GM18868 (cell line): ENCODE measurements around the gene TTC39A.

Source experiments
- ATAC-seq: cut with Tn5 transposase; IDR thresholded peaks from one replicate; pipeline ENCODE4 v1.9.1; 2021; ENCODE audit warnings: mild to moderate bottlenecking, moderate library complexity; ENCODE audit not compliant: unreplicated experiment

Gene TTC39A

DNA sequence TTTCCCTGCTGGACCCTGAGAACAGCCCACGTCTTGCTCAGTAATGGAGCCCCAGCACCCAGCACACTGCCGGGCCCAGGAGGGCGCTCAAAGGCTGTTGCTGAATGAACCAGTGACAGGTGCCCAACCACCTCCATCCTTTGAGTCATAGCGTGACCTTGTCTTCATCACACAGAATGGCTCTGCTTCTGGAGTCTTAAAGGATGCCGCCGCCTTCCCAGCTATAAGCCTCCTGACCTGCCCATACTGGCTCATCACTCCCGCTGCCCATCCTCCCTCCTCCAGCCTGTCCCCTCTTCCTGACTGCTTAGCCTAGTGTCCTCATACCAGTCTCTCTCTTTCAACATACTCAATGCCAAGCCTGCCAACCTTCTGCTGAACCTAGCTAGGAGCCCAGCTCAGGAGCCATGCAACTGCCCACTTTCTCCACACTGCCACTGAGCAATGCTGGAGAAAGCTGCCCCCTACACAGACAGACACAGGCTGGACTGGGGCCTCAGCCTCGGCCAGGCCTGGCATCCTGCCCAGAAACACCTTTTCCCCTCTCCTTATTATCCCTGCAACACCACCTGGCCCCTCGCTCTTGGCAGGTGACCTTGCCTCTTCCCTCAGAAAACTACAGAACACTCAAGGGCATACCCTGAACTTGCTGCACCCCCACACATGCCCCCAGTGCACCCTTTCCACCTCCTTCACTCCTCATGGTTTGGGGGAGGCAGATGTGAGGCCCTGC lies 14.1 kb downstream of the TTC39A start:
- no peak for ATAC-seq

GRCh38 chr1:51314974-51315373 lies 15.4 kb downstream of the TTC39A start:
- ATAC-seq, result no peak

DNA sequence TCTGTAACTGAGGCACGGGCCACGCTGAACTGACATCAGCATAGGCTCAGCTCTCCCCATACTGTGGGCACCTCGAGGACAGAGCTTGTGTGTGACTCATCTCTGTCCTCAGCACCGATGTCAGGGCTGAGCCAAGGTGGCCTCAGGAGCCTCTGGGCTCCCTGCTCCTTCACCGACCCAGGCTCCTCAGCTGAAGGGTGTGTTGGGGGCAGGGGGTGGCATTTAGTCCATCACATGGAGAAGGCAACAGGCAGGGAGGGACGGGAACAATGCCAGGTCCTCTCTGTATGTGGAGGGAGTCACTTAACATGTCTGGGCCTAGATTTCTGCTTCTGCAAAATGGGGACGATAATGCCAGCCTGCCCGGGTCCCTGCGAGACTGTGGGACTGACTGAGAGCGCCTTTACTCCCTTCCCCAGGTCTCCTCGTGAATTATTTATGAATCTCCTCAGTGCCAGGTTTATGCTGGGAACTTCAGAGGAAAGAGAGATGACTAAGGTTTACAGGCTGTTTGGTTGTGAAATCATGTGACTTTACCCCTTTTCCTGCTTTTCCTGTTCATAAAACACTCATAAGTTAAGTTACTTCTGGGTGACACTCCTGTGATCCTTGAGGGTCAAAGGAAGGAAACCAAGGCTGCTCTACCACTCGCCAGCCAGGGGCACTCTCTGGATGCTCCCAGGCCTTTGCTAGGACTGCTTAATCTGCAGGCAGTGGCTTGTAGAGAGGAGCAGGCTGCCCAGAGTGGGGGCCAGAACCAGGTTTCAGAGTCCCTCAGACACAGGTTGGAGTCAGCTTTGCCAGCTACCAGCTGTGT lies 16.2 kb downstream of the TTC39A start:
- no peak for ATAC-seq

- no peak for ATAC-seq
Measured at GRCh38 chr1:51313268-51313852, 17.0 kb downstream of the TTC39A start.

DNA sequence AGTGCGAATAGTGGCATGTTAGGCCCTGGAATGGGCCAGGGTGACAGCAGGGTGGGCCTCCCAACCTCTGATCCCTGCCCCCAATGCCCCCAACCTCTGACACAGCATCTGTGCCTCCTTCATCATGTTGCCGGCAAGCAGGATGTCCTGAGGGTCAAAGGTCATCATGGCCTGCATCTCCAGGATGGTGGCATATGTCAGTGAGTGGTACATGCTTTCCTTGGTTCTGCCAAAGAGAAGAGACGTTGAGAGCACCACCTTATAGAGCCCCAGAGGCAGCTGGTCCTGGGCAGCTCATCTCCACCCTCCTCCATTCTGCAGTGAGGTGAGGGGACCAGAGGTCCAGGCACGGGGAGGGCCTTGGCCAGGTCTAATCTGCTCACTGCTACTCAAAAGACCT lies 17.6 kb downstream of the TTC39A start:
- no peak for ATAC-seq

DNA sequence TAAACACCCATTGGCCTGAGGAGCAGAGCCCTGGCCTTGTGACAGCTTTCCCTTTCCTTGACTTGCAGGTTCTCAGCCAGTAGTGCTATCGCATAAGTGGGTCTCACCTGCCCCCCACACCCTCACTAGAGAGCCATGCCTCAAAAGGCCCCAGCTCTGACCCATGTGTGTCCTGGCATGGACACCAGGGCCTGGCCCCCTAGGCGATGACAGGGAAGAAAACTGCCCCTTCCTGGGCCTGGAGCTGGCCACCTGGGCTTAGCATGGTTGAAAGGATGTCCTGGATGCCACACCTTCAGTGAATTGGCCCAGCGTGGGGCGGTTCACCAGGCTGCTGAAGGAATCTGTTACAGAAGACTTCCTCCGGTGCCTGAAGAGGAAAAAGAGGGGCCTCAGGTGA lies 18.5 kb downstream of the TTC39A start:
- ATAC-seq, result no peak

GRCh38 chr1:51310871-51311613 lies 19.3 kb downstream of the TTC39A start:
- no peak for ATAC-seq

DNA sequence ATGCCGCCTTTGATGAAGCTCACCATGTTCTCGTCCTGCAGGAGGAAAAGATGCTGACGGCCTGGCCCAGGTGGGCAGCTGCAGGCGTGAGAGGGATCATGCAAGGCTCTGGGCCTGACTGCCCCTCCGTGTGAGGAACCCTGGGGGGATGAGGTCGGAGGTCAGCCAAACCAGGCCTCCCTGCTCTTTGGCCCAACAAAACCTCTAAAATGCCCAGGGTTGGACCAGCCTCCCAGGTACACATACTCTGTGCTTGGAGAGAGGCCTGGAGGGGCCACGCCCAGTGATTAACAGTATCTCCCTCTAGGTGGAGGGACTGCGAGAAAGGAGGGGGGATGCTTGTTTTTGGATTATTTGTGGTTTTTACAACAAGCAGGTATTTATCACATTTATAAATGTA lies 21.1 kb downstream of the TTC39A start:
- ATAC-seq, result no peak

DNA sequence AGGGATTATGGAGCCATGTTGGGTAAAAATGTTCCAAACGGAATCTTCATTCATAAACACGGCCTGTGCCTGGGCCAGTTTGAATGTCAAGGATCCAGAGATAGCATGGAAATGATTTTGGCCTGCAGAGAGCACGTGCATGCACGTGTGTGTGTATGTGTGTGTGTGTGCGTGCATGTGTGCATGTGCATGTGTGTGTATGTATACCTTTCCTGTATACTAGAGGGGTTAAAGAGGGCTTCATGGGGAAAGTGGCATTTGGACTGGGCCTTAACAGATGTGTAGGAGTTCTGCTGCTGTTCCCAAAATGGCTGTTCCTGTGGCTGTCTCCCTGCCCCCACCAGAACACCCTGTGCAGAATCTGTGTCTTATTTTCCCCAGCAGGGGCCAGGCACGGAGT lies 21.7 kb downstream of the TTC39A start:
- no peak for ATAC-seq

DNA sequence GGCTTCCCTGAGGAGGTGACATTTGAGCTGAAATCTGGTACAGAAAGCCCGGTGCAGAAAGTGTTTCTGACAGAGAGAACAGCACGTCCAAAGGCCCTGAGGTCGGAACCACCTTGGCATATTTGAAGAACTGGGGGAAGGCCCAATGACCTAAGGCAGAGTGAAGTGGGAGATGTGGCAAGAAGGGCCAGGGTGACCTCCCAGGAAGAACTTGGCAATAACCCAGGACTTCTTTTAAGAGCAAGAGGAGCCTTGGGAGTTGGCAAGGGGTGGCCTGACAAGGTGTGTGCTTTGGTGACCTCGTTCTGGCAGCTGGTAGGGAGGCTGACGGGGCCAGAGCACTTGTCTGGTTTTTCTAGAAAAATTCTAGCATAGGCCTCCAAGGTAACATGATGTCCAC lies 23.4 kb downstream of the TTC39A start:
- ATAC-seq, result no peak

- ATAC-seq, result no peak
Measured at GRCh38 chr1:51305371-51305823, 25.0 kb downstream of the TTC39A start.

- ATAC-seq, result no peak
Measured at GRCh38 chr1:51304360-51304759, 26.0 kb downstream of the TTC39A start.

- peak; percentile 59 for ATAC-seq
Measured at GRCh38 chr1:51303751-51304251, 26.6 kb downstream of the TTC39A start.

- no peak for ATAC-seq
Measured at GRCh38 chr1:51303315-51303714, 27.0 kb downstream of the TTC39A start.

DNA sequence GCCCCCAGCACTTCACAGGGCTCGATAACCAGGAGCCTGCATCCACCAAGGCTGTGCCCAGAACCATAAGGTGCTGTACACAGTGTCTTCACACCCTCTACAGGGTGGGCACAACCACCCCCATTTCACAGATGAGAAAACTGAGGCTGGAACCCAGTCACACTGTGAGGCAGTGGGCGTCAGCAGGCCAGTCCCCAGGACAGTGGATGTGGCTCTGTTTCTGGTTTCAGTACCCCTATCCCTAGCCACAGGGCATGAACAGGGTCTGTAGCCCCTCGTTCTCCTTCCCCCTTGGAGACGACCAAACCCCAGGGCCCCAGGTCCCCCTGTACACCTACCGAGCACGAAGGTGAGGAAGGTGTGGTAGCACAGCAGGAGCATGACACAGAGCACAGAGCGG lies 27.6 kb downstream of the TTC39A start:
- ATAC-seq, result no peak

DNA sequence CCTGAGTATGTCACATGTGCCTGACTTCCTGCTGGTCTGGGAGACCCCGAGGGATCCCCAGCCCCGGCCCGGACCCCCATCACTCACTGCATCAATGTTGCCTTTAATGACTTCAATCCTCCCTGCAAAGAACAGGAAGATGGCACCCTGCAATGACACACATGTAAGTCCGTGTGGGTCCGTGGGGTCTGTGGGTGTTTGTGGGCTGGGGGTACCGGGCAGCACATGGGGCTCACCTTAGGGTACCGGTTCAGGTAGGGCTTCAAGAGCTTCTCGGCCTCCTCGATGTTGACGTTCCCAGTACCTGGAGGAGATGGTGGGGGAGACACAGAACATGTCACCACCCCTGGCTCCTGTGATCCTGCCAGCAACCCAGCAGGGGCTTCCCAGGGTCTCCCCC lies 28.1 kb downstream of the TTC39A start:
- no peak for ATAC-seq

GRCh38 chr1:51301844-51302162 lies 28.6 kb downstream of the TTC39A start:
- no peak for ATAC-seq

- ATAC-seq, result no peak
Measured at GRCh38 chr1:51301152-51301843, 29.1 kb downstream of the TTC39A start.

DNA sequence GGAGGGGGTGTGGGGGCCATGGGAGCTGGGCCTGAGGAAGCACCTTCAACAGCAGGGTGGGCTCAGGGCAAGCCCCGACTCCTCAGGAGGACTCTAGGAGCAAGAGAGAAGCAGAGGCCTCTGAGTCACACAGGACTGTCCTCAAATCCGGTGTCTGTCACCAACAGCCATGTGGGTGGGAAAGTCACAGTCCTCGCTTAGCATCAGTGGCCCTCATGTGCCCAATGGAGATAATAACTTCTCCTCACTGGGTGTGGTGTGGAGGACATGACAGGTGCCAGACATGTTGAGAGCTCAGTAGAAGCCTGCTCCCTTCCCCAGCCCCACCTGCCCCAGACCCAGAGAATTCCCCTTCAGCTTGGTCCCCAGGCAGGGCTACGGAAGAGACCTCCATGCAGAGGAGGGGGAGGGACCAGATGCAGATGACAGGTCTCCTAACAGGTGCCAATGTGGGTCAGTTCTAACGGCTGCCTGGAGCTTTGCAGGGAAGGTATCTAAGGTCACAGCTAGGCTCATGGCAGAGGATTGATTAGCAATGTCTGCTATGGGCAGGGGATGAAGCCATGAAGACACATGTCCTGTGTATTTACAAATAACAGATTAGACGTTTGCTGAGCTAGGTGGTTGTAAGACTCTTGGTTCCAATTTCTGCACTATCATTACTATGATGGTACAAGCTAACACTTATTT lies 30.2 kb downstream of the TTC39A start:
- ATAC-seq, result no peak
